ENCODE measurements around the gene TENM3. TPM values are rescaled to one million over a fixed set of nuclear protein-coding genes. Genes with fewer than 3 reads are reported as not detected.

Gene TENM3
- total and polyA plus RNA-seq, 2 donors (not counting 3 experiments of a cell fraction or from before 2014, with no cell fraction given): 3.2 to 6.2 TPM

DNA sequence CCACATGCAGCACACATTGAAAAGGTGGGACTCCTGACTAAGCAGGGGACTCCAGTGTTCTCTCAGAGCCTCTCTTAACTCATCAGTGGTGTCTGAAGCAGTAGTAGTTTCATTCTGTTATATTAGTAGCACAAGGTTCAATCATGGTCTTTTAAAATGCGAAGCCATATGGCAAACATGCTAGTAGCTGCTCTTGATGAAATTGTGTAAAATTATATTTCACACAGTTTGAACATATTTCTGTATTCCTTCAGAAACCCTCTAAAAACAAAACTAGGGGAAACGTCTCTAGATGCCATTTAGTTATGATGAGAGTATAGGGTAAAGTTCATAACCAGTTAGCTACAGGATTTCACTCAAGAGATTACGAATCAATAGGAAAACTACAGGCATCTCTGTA lies 497.1 kb downstream of the TENM3 start:
- Histone ChIP-seq H3K4me2 (ENCODE audit: insufficient read depth, low read length) (no peak overlapping the region), H3K9ac (replicated peaks; ENCODE audit: extremely low read depth, insufficient read depth, low read length) (no peak overlapping the region), H4K20me1 (replicated peaks; ENCODE audit: control insufficient read depth, extremely low read depth, insufficient read depth, low read length) (no peaks in the 10 kb centered on the region), H3K4me3 (replicated peaks in 1 of 3; ENCODE audit: insufficient read depth in 1 of 3, low read depth in 1 of 3, low read length in 3 of 3) (no peak overlapping the region), H3K9me1 (replicated peaks; ENCODE audit: control insufficient read depth, extremely low read depth, insufficient read depth, low read length) (no peaks in the 10 kb centered on the region), H3K27me3 (ENCODE audit: control insufficient read depth in 2 of 2, insufficient read depth in 2 of 2, low read length in 2 of 2) (no peaks in the 10 kb centered on the region), H3K9me3 (replicated peaks; ENCODE audit: control insufficient read depth, insufficient read depth, low read length) (no peaks in the 10 kb centered on the region), H3K79me2 (ENCODE audit: control insufficient read depth, insufficient read depth, low read length) (no peaks in the 10 kb centered on the region), H3K36me3 (ENCODE audit: control insufficient read depth in 2 of 2, extremely low read depth in 1 of 2, insufficient read depth in 2 of 2, low read length in 2 of 2) (no peaks in the 10 kb centered on the region), H2AFZ (ENCODE audit: low read depth, low read length) (no peak overlapping the region), H3K27ac (ENCODE audit: insufficient read depth, low read depth, low read length) (no peak overlapping the region), H3K4me1 (ENCODE audit: control insufficient read depth, extremely low read depth, insufficient read depth, low read length) (no peaks in the 10 kb centered on the region)
- no TSS peak for BruUV-seq (replicated peaks)
- intact Hi-C loops (cut with micrococcal nuclease): no loop called here
- FAIRE-seq (no peak), DNase-seq (ENCODE audit: low read depth, low spot score) (no peak)
- ChIA-PET CTCF (interaction anchor here (1.3 kb wide), 1 partner anchor 13 kb away, joined by 3 read pairs; no protein-coding TSS in a partner anchor), POLR2A (no interaction called here)
- no peak for TF ChIP-seq FOS (IDR thresholded peaks at IDR 0.05; ENCODE audit: borderline replicate concordance, insufficient read depth, low read length)
- no peak for TF ChIP-seq POLR2AphosphoS5 (IDR thresholded peaks at IDR 0.05; ENCODE audit: insufficient read depth, low read depth, low read length)
- TF ChIP-seq, protein P1, sequence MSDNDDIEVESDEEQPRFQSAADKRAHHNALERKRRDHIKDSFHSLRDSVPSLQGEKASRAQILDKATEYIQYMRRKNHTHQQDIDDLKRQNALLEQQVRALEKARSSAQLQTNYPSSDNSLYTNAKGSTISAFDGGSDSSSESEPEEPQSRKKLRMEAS (IDR thresholded peaks at IDR 0.05; ENCODE audit: insufficient read depth, insufficient read length): no peak
- TF ChIP-seq JUN (IDR thresholded peaks at IDR 0.05; ENCODE audit: borderline replicate concordance, insufficient read depth, insufficient read length, low read depth): no peak
- no peak for TF ChIP-seq POLR2A (IDR thresholded peaks at IDR 0.05; ENCODE audit: low read depth, low read length)
- TF ChIP-seq MYC (IDR thresholded peaks at IDR 0.05; ENCODE audit: low read depth, low read length): no peak
- TF ChIP-seq EZH2 (IDR thresholded peaks at IDR 0.05; ENCODE audit: borderline replicate concordance, low read depth, low read length, severe bottlenecking): no peak
- no peak for TF ChIP-seq GATA2 (IDR thresholded peaks at IDR 0.05; ENCODE audit: insufficient read depth, insufficient read length, low read depth, low read length)
- TF ChIP-seq, protein P2, sequence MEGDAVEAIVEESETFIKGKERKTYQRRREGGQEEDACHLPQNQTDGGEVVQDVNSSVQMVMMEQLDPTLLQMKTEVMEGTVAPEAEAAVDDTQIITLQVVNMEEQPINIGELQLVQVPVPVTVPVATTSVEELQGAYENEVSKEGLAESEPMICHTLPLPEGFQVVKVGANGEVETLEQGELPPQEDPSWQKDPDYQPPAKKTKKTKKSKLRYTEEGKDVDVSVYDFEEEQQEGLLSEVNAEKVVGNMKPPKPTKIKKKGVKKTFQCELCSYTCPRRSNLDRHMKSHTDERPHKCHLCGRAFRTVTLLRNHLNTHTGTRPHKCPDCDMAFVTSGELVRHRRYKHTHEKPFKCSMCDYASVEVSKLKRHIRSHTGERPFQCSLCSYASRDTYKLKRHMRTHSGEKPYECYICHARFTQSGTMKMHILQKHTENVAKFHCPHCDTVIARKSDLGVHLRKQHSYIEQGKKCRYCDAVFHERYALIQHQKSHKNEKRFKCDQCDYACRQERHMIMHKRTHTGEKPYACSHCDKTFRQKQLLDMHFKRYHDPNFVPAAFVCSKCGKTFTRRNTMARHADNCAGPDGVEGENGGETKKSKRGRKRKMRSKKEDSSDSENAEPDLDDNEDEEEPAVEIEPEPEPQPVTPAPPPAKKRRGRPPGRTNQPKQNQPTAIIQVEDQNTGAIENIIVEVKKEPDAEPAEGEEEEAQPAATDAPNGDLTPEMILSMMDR (IDR thresholded peaks at IDR 0.05; ENCODE audit: extremely low read depth in 1 of 2, insufficient read depth in 1 of 2, low read depth in 1 of 2, low read length in 2 of 2): no peak
- dilution Hi-C loops (cut with MboI; ENCODE audit: extremely low pct_ligation_motif_present, low sequenced_read_pairs): no loop called here
